ENCODE data around the gene ITGAD. TPM values are rescaled to one million over a fixed set of nuclear protein-coding genes. Genes with fewer than 3 reads are reported as not detected.

The ITGAD gene
- total and polyA plus RNA-seq, 2 experiments from 2014 or later, result not detected

- no peaks in the 10 kb centered on the region for H3K79me2 ChIP-seq (replicated peaks; ENCODE audit: insufficient read depth)
Observed at GRCh38 chr16:31472709-31473203, 79.6 kb downstream of the ITGAD start.

GRCh38 chr16:31473264-31473984, 80.3 kb downstream of the ITGAD start:
- DNase-seq (ENCODE audit: low spot score) (no peak), ATAC-seq (no peak)
- Mint-ChIP-seq H3K4me1 (peaks cover 18% of the 10 kb centered on the region; the same call in 2 of the 3 replicates), H3K4me3 (peak overlapping the region; percentile 80), H3K27me3 (ENCODE audit: insufficient read depth, low read depth, poor library complexity) (peaks cover 62% of the 10 kb centered on the region), H3K27ac (no peak overlapping the region), H3K36me3 (ENCODE audit: low read depth) (peaks cover 8% of the 10 kb centered on the region), H3K9me3 (peaks cover 6% of the 10 kb centered on the region)
- Histone ChIP-seq H3K36me3 (ENCODE audit: insufficient read depth) (no peaks in the 10 kb centered on the region), H2AFZ (no peak overlapping the region), H3K4me3 (no peak overlapping the region), H3K4me2 (no peak overlapping the region), H4K20me1 (replicated peaks; ENCODE audit: insufficient read depth) (no peaks in the 10 kb centered on the region; the same call in 1 of the 2 replicates), H3K9me2 (ENCODE audit: insufficient read depth) (no peaks in the 10 kb centered on the region), H3F3A (replicated peaks; ENCODE audit: low read depth) (peaks cover 8% of the 10 kb centered on the region; the same call in 1 of the 2 replicates), H3K27ac (ENCODE audit: low read depth) (no peak overlapping the region), H3K27me3 (ENCODE audit: insufficient read depth) (peaks cover 65% of the 10 kb centered on the region), H3K4me1 (ENCODE audit: insufficient read depth) (peaks cover 7% of the 10 kb centered on the region; the same call in 1 of the 2 replicates), H3K79me2 (replicated peaks; ENCODE audit: insufficient read depth) (no peaks in the 10 kb centered on the region)
- TF ChIP-seq JUNB (IDR thresholded peaks at IDR 0.05; ENCODE audit: unreplicated experiment) (no peak), ZNF462 (CRISPR knock-in tag; IDR thresholded peaks at IDR 0.05) (no peak), EZH2 (IDR thresholded peaks at IDR 0.05; ENCODE audit: low read depth, unreplicated experiment) (no peak), ZNF114 (CRISPR knock-in tag; IDR thresholded peaks at IDR 0.05) (no peak)

More at GRCh38 chr16:31472709-31473203, 79.6 kb downstream of the ITGAD start:
- peak overlapping the region; percentile 90 for H3K4me3 ChIP-seq
- ATAC-seq (peak; percentile 38), DNase-seq (ENCODE audit: low spot score) (peak; percentile 92)
- peak overlapping the region; percentile 87 for H3K4me2 ChIP-seq
- peak overlapping the region; percentile 80 for H3K4me3 Mint-ChIP-seq
- no peak overlapping the region for H3K27ac Mint-ChIP-seq
- H3K4me1 Mint-ChIP-seq, result peaks cover 13% of the 10 kb centered on the region; the same call in 2 of the 3 replicates
- H3K9me3 Mint-ChIP-seq, result peaks cover 6% of the 10 kb centered on the region
- no peak overlapping the region for H3K27ac ChIP-seq (ENCODE audit: low read depth)
- H3K27me3 ChIP-seq (ENCODE audit: insufficient read depth), result peaks cover 59% of the 10 kb centered on the region
- no peaks in the 10 kb centered on the region; the same call in 1 of the 2 replicates for H4K20me1 ChIP-seq (replicated peaks; ENCODE audit: insufficient read depth)
- H2AFZ ChIP-seq, result peak overlapping the region; percentile 97
- no peaks in the 10 kb centered on the region for H3K36me3 ChIP-seq (ENCODE audit: insufficient read depth)
- H3K27me3 Mint-ChIP-seq (ENCODE audit: insufficient read depth, low read depth, poor library complexity), result peaks cover 59% of the 10 kb centered on the region
- H3K9me2 ChIP-seq (ENCODE audit: insufficient read depth), result no peaks in the 10 kb centered on the region
- TF ChIP-seq ZNF331 (CRISPR knock-in tag; IDR thresholded peaks at IDR 0.05; ENCODE audit: low read depth) (0 out of 2 replicates have a peak, but pooled peaks have one; percentile 22), CTCF (conservative IDR thresholded peaks at IDR 0.05; ENCODE audit: low read depth in 2 of 2) (peak; percentile 77 to 90), CREB1 (CRISPR knock-in tag; IDR thresholded peaks at IDR 0.05; ENCODE audit: low read depth) (peak; percentile 68), ZNF114 (CRISPR knock-in tag; IDR thresholded peaks at IDR 0.05) (0 out of 2 replicates have a peak, but pooled peaks have one; percentile 36), STAT1 (IDR thresholded peaks at IDR 0.05; ENCODE audit: unreplicated experiment) (no peak), EZH2phosphoT487 (IDR thresholded peaks at IDR 0.05; ENCODE audit: unreplicated experiment) (no peak)
- H3K36me3 Mint-ChIP-seq (ENCODE audit: low read depth), result peaks cover 8% of the 10 kb centered on the region
- H3F3A ChIP-seq (replicated peaks; ENCODE audit: low read depth), result peaks cover 6% of the 10 kb centered on the region; the same call in 1 of the 2 replicates
- peaks cover 7% of the 10 kb centered on the region; the same call in 1 of the 2 replicates for H3K4me1 ChIP-seq (ENCODE audit: insufficient read depth)

Data from GM23338 (cell line).